GM19328 (cell line): ENCODE data around the gene TRMT44.

Experiments used
- ATAC-seq: cut with Tn5 transposase; IDR thresholded peaks from one replicate; pipeline ENCODE4 v1.9.1; 2021; ENCODE audit warnings: mild to moderate bottlenecking, moderate library complexity; ENCODE audit not compliant: unreplicated experiment

The TRMT44 gene, protein sequence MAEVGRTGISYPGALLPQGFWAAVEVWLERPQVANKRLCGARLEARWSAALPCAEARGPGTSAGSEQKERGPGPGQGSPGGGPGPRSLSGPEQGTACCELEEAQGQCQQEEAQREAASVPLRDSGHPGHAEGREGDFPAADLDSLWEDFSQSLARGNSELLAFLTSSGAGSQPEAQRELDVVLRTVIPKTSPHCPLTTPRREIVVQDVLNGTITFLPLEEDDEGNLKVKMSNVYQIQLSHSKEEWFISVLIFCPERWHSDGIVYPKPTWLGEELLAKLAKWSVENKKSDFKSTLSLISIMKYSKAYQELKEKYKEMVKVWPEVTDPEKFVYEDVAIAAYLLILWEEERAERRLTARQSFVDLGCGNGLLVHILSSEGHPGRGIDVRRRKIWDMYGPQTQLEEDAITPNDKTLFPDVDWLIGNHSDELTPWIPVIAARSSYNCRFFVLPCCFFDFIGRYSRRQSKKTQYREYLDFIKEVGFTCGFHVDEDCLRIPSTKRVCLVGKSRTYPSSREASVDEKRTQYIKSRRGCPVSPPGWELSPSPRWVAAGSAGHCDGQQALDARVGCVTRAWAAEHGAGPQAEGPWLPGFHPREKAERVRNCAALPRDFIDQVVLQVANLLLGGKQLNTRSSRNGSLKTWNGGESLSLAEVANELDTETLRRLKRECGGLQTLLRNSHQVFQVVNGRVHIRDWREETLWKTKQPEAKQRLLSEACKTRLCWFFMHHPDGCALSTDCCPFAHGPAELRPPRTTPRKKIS

GRCh38 chr4:8440492-8441311, at the start of gene TRMT44, which contains the start of gene ACOX3:
TSS of gene TRMT44 (plus strand) at chr4:8440777. CDS start at chr4:8440823, 46 bp downstream.
TSS of gene ACOX3 (minus strand) at chr4:8440723. CDS start at chr4:8416521, 24,202 bp downstream.
- peak; percentile 73 for ATAC-seq

- ATAC-seq, result no peak
Observed at GRCh38 chr4:8391071-8391470, 49.5 kb upstream of the TRMT44 start.

DNA sequence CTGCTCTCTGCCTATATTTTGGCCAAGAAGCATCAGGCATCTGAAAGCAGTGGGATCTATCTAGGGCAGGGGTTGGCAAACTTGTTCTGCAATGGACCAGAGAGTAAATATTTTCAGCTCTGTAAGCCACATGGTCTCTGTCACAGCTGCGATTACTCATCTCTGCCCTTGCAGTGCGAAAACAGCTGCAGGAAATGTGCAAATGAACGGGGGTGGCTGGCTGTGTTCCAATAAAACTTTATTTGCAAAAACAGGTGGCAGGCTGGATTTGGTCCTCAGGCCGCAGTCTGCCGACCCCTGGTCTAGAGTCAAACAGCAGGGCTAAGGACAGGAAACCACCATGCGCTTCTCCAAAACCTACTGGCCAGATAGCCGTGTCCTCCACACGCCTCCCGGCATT, 48.6 kb upstream of the TRMT44 start:
- ATAC-seq, result peak; percentile 67

GRCh38 chr4:8392591-8393190, 47.9 kb upstream of the TRMT44 start:
- ATAC-seq, result no peak

GRCh38 chr4:8393593-8394038, 47.0 kb upstream of the TRMT44 start:
- ATAC-seq, result no peak

- ATAC-seq, result no peak
Observed at GRCh38 chr4:8394061-8394519, 46.5 kb upstream of the TRMT44 start.

DNA sequence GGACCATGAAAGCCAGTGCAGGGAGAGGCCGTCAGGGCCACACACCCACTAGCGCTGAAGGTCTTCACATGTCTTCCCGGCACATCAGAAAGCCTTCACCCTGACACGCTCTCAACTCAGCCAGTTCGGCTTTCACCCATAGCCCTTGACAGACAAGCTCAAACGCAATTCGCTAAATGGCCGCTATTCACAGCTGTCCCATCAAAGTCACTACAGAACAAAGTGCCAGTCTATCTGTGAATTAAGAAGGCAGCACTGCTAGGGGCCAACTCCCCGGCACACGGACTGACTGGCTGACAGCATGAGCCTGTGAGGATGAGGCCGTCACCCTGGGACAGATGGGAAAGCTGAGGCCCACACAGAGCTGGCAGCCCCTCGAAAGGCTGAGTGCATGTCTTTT, 45.8 kb upstream of the TRMT44 start:
- no peak for ATAC-seq

DNA sequence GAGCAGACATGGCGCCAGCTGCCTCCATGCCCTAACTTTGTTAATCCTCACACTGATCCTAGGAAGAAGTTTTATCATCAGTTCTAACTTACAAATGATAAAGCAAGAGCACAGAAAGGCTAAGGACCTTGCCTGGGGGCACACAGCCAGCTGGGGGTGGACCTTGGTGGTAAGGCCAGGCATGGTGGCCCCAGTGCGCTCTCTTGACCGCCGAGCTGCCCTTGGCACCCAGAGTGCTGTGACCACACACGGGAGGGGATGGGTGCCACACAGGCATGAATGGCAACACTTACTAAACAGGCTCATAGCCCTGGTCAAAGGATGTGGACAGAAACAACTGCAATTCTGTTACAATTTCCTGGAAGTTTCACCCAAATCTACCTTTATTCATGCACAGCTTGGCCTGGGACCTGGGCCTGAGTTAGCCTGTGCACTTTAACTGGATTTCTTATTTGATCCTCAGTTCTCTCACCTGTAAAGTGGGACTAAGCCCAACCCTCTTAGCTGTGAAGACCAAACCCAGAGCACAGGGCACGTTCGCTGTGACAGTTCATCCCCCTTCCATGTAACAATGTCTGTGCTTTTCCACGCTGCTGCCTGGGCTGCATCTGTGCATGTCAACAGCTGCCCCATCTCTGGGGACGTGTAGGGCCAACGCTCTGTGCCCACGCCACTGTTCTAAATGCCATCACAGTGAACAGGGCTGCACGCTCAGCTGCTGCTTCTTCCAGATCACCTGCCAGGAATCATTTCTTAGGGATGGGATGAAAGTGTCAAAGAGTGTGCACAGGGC, 44.9 kb upstream of the TRMT44 start:
- ATAC-seq, result no peak

GRCh38 chr4:8396762-8397406, 43.7 kb upstream of the TRMT44 start:
- no peak for ATAC-seq

DNA sequence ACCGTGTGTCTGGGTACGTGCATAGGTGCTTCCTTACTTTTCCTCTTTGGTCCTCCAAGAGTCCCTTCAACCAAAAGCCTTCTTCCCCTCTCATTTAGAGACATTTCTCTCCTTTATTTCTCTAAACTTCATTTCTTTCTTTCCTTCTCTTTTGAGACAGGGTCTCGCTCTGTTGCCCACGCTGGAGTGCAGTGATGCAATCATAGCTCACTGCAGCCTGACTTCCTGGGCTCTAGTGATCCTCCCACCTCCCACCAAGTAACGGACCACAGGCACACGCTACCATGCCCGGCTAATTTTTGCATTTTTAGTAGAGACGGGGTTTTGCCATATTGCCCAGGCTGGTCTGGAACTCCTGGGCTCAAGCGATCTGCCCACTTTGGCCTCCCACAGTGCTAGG, 42.2 kb upstream of the TRMT44 start:
- ATAC-seq, result no peak

DNA sequence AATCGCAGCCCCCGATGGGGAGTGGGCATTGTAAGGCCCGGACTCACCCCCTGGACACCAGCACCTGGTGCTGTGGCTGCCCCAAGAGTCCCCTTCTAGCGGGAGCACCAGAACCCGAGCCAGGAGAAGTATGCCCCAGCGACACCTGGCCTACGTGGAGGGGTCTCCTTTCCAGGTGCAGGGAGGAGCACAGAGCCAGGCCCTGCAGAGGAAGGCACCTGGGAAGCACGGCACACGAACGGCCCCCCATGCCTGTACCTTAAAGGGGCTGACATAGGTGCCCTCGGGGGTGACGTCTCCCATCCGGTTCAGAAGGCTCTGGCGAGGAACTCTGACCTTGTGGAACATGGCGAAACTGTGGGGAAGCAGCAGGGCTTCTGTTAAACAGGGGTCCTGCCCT, 41.3 kb upstream of the TRMT44 start:
- ATAC-seq, result no peak

- no peak for ATAC-seq
Observed at GRCh38 chr4:8400632-8401325, 39.8 kb upstream of the TRMT44 start.

- ATAC-seq, result no peak
Observed at GRCh38 chr4:8401665-8402064, 38.9 kb upstream of the TRMT44 start.

DNA sequence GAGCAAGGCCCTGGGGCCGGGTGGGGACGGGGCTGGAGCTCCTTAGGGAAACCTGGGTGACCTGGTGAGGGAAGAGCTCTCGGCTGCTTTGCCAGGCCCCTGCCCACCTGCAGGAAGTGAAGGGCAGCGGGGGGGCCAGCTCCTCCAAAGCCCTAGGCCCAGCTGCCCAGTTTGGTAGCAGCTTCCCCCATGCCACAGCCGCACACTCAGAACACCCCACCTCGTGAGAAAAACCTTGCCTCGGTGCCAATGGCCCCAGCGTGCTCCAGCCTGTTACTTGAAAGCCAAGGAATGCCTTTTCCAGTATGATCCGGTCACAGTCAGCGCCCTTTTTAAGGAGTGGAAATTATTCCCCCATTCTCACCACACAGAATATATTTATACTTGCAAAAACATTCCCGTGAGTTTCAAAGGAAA, 38.4 kb upstream of the TRMT44 start:
- no peak for ATAC-seq

DNA sequence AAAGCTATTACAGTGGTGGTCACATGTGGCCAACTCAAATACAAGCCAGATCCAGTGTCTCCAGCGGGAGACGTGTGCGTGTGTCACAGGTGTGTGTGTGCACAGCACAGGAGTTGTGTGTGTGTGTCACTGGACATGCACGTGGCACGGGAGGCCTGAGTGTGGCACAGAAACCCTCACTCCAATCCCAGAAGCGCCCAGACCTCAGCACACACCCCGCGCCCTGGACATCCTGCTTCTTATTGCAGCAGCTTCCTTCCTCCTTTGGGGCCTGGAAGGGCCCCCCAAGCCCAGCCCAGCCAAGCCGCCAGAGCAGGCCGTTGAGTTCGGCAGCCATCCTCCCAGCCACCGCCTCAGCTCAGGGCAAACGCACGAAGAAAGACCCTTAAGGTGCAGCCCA, 37.9 kb upstream of the TRMT44 start:
- no peak for ATAC-seq

- ATAC-seq, result no peak
Observed at GRCh38 chr4:8403173-8403753, 37.3 kb upstream of the TRMT44 start.

- no peak for ATAC-seq
Observed at GRCh38 chr4:8403976-8404375, 36.6 kb upstream of the TRMT44 start.

GRCh38 chr4:8404791-8405515, 35.6 kb upstream of the TRMT44 start:
- ATAC-seq, result no peak
